ENCODE data around the gene ATP5F1D. TPM values are rescaled to one million over a fixed set of nuclear protein-coding genes. Genes with fewer than 3 reads are reported as not detected.

ATP5F1D gene
- total and polyA plus RNA-seq, 2 of the 8 experiments (the other 6 are each of a cell fraction or from before 2014, with no cell fraction given): 174 to 249 TPM

DNA sequence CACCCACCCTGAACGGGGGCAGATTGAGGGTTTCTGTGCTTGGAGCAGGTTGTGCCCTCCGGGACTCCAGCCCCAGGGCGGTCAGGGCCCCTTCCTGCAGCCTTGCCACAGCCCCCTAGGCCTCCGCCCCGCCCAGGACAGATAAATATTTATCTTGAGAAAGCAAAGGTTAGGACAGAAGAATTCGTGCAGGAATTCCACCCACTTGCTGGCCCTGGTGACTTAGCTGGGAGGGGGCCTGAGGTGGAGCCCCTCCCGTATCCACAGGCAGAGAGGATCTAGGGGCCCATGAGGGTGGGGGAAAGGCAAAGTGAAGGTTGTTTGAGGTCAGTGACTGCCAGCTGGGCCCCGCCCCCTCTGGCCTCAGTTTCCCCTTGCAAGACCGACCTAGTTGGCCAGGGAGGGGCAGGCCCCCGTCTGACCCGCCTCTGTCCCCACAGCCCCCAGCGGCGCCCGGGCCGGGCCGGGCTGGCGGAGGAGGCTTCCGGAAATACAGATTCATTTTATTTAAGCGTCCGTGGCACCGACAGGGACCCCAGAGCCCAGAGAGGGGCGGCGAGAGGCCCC lies 12.0 kb downstream of the ATP5F1D start (continued):
- no peak for TF ChIP-seq CTCF (IDR thresholded peaks at IDR 0.05; ENCODE audit: control extremely low read depth in 1 of 3, insufficient read depth in 1 of 3, low read depth in 1 of 3, low read length in 3 of 3)
- no peak for TF ChIP-seq RBBP5 (IDR thresholded peaks at IDR 0.05; ENCODE audit: borderline replicate concordance, low read depth, low read length)
- TF ChIP-seq RFX5 (IDR thresholded peaks at IDR 0.05; ENCODE audit: borderline replicate concordance, low read depth, low read length): no peak
- TF ChIP-seq SRF (IDR thresholded peaks at IDR 0.05; ENCODE audit: low read depth, low read length): no peak
- TF ChIP-seq, protein P1, sequence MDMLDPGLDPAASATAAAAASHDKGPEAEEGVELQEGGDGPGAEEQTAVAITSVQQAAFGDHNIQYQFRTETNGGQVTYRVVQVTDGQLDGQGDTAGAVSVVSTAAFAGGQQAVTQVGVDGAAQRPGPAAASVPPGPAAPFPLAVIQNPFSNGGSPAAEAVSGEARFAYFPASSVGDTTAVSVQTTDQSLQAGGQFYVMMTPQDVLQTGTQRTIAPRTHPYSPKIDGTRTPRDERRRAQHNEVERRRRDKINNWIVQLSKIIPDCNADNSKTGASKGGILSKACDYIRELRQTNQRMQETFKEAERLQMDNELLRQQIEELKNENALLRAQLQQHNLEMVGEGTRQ (IDR thresholded peaks at IDR 0.05; ENCODE audit: low read length): no peak
- TF ChIP-seq TCF12 (IDR thresholded peaks at IDR 0.05; ENCODE audit: low read depth, low read length): no peak
- no peak for TF ChIP-seq ATF2 (IDR thresholded peaks at IDR 0.05; ENCODE audit: low read length)

All from H1 (cell line).